ENCODE results near the gene RNGTT. TPM values are rescaled to one million over a fixed set of nuclear protein-coding genes. Genes with fewer than 3 reads are reported as not detected.
A peak's percentile ranks its signal among the peaks of the same experiment; 100 is the strongest.

Gene RNGTT
- total RNA-seq, 1 donor from 2014 or later = 12.3 TPM

DNA sequence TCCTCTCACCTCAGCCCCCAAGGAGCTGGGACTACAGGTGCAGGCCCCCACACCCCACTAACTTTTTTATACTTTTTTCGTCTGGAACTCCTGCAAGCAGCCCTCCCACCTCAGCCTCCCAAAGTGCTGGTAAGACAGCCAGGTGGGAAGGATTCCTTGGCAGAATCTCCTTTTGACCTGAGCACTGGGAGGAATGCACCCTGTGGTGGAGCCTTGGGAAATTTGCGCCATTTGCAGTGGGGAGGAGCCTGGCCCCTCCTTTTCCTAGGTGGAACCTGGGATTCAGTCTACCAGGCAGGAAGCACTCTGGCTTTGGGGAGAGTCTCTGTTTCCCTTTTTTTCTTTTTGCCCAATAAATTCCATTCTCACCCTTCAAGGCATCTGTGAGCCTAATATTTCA is 2.3 kb upstream of the RNGTT start:
- no peaks in the 10 kb centered on the region for H3K27me3 ChIP-seq

GRCh38 chr6:88964509-88964908 is 1.1 kb upstream of the RNGTT start:
- Histone ChIP-seq H3K4me1 (peaks cover 12% of the 10 kb centered on the region), H3K27me3 (no peaks in the 10 kb centered on the region), H3K27ac (peak overlapping the region; percentile 82), H3K4me3 (peak overlapping the region; percentile 99), H3K36me3 (no peaks in the 10 kb centered on the region), H3K9me3 (peaks cover 10% of the 10 kb centered on the region)
- DNase-seq (no peak), ATAC-seq (no peak)
- TF ChIP-seq, protein P1, sequence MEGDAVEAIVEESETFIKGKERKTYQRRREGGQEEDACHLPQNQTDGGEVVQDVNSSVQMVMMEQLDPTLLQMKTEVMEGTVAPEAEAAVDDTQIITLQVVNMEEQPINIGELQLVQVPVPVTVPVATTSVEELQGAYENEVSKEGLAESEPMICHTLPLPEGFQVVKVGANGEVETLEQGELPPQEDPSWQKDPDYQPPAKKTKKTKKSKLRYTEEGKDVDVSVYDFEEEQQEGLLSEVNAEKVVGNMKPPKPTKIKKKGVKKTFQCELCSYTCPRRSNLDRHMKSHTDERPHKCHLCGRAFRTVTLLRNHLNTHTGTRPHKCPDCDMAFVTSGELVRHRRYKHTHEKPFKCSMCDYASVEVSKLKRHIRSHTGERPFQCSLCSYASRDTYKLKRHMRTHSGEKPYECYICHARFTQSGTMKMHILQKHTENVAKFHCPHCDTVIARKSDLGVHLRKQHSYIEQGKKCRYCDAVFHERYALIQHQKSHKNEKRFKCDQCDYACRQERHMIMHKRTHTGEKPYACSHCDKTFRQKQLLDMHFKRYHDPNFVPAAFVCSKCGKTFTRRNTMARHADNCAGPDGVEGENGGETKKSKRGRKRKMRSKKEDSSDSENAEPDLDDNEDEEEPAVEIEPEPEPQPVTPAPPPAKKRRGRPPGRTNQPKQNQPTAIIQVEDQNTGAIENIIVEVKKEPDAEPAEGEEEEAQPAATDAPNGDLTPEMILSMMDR (IDR thresholded peaks at IDR 0.05) = no peak
- intact Hi-C loops (cut with DNase I) = no loop called here

More for the DNA sequence above, 2.3 kb upstream of the RNGTT start:
- Histone ChIP-seq H3K36me3 (no peaks in the 10 kb centered on the region), H3K9me3 (peaks cover 10% of the 10 kb centered on the region), H3K4me1 (peaks cover 12% of the 10 kb centered on the region), H3K27ac (no peak overlapping the region), H3K4me3 (no peak overlapping the region)
- TF ChIP-seq, protein P1 (IDR thresholded peaks at IDR 0.05) = no peak
- ATAC-seq (no peak), DNase-seq (no peak)
- intact Hi-C loops (cut with DNase I) = no loop called here

DNA sequence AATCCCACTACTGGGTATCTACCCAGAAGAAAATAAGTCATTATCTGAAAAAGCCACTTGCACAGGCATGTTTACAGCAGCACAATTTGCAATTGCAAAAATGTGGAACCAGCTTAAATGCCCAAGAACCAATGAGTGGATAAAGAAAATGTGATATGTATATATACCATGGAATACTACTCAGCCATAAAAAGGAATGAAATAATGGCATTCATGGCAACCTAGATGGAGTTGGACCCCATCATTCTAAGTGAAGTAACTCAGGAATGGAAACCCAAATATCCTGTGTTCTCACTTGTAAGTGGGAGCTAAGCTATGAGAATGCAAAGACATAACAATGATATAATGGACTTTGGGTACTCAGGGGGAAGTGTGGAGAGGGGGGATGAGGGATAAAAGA is 4.6 kb downstream of the RNGTT start:
- H3K4me3 ChIP-seq = no peak overlapping the region
- TF ChIP-seq, protein P1 (IDR thresholded peaks at IDR 0.05) = no peak
- ATAC-seq (no peak), DNase-seq (no peak)
- H3K27ac ChIP-seq = no peak overlapping the region
- no peaks in the 10 kb centered on the region for H3K27me3 ChIP-seq
- intact Hi-C loops (cut with DNase I) = no loop called here
- H3K4me1 ChIP-seq = peaks cover 9% of the 10 kb centered on the region
- no peaks in the 10 kb centered on the region for H3K36me3 ChIP-seq
- peaks cover 4% of the 10 kb centered on the region for H3K9me3 ChIP-seq

- TF ChIP-seq, protein P1 (IDR thresholded peaks at IDR 0.05) = no peak
- Histone ChIP-seq H3K27me3 (no peaks in the 10 kb centered on the region), H3K4me3 (no peak overlapping the region), H3K4me1 (no peaks in the 10 kb centered on the region), H3K36me3 (no peaks in the 10 kb centered on the region), H3K27ac (no peak overlapping the region), H3K9me3 (peaks cover 13% of the 10 kb centered on the region)
- intact Hi-C loops (cut with DNase I) = no loop called here
- no peak for DNase-seq
- ATAC-seq = no peak
These were observed 9.7 kb downstream of the RNGTT start for GRCh38 chr6:88953550-88954386.

DNA sequence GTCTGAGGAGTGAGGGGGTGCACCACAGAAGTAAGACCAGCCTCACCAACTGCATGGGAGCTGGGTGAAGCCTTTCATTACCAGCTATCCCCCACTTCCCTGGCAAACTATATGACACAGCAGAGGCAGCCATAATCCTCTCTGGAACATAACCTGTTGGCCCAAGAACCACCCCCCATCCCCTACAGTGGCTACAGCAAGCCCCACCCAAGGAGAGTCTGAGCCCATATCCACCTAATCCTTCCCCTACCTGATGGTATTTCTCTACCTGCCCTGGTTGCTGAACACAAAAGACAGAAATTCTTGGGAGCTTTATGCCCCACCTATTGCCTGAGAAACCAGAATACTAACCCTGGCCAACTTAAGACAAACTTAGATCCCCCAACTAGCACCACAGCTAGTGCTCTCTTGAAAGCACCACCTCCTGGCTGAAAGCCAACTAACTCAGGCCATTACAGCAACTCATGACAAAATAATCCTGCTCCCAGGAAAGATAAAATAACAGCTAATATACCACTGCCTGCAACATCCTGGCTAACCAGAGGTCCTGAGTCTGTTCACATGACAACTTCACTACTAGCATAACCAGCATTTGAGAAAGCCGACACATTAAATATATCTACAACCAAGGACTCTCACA is 11.2 kb downstream of the RNGTT start:
- H3K4me3 ChIP-seq = no peak overlapping the region
- ATAC-seq (no peak), DNase-seq (no peak)
- H3K27ac ChIP-seq = no peak overlapping the region
- H3K4me1 ChIP-seq = no peaks in the 10 kb centered on the region
- no peaks in the 10 kb centered on the region for H3K36me3 ChIP-seq
- H3K27me3 ChIP-seq = no peaks in the 10 kb centered on the region
- intact Hi-C loops (cut with DNase I) = no loop called here
- TF ChIP-seq, protein P1 (IDR thresholded peaks at IDR 0.05) = no peak
- peaks cover 13% of the 10 kb centered on the region for H3K9me3 ChIP-seq
